NCI-H1930 (cell line): ENCODE measurements around the gene HOXC11.

Experiments used
- DNase-seq, 2 experiments: peaks; one replicate each; lab custom pipeline; 2025; lab: John Stamatoyannopoulos, UW

Gene HOXC11

GRCh38 chr12:53985994-53986685 is 13.2 kb downstream of the HOXC11 start:
- DNase-seq, result no peak

- no peak for DNase-seq
Observed at GRCh38 chr12:53986686-53987483, 14.0 kb downstream of the HOXC11 start.

GRCh38 chr12:53987787-53988230 is 14.9 kb downstream of the HOXC11 start:
- no peak for DNase-seq

- no peak for DNase-seq
Observed at GRCh38 chr12:53988541-53989226, 15.8 kb downstream of the HOXC11 start.

GRCh38 chr12:53989227-53990113 is 16.5 kb downstream of the HOXC11 start:
- DNase-seq, result peak in 1 of 2 experiments; percentile 18

DNA sequence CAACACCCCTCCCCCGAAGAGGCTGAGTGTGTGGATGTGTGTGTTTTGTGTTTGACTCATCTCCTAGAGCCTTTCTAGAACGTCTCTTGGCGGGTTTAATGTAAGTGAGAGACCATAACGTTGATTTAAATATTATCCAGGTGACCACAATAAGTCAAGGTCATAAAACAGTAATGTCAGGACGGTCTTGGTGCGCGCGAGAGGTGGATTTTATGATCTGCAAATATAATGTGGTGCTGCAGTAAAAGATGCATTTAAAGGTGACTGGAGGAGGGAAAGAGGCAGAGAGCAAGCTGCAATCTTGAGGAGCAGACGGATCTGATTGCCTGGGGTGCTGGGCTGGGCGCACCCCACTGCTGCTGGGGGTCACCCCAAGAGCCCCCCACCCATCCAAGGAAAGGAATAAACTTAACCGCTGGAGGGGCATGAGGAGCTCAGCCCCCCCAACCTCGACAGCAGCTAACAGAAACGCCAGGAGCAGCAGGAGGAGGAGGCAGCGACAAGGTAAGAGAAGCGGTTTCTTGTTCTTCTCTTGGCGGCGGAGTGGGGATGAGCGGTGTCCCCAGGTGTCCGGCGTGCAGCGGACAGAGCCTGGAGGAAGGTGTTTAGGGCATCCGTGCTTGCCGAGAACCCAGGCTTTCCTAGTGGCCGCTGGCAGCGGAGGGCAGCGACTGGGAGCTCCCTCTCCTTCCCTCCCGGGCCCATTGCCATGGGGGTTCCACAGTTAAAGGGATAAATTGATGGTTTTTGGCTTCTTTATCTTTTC is 17.6 kb downstream of the HOXC11 start:
- DNase-seq, result no peak

GRCh38 chr12:53991077-53991460 is 18.1 kb downstream of the HOXC11 start:
- DNase-seq, result no peak

DNA sequence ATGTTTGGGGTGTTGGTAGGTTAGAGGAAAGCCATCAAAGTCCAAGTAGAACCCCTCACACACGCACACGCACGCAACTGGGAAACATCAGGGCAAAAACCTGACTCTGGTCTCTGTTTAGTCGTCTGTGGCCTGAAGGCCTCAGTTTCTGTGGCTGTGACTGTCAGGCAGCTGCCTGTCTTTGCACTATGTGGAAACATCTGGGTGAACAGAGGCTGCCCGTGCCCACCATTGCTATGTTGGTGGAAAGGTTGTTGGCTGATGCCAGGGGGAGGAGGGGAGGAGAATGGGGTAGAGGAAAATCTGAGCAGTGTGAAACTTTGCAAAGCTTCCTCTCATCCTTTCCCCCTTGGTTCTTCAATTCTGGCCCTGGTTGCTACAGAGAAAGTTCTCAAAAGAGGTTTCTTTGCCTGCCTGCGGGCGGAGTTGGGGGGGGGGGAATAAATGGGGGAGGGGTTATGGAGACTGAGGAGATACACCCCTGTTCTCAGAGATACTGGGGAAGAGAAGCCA is 19.5 kb downstream of the HOXC11 start:
- DNase-seq, result no peak

GRCh38 chr12:53993162-53994008 is 20.5 kb downstream of the HOXC11 start:
- DNase-seq, result no peak

DNA sequence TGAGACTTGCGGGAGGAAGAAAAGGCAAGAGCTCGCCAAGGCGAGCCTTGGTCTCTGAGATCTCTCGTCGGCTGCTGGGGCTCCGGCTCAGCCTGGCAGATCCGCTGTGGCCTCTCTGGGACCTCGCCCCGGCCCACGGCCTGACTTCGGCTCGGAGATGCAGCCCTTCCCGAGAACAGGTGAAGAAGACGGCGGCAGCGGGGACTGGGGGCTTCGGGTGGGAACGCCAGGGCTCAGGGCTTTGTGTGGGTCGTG is 21.0 kb downstream of the HOXC11 start:
- no peak for DNase-seq

DNA sequence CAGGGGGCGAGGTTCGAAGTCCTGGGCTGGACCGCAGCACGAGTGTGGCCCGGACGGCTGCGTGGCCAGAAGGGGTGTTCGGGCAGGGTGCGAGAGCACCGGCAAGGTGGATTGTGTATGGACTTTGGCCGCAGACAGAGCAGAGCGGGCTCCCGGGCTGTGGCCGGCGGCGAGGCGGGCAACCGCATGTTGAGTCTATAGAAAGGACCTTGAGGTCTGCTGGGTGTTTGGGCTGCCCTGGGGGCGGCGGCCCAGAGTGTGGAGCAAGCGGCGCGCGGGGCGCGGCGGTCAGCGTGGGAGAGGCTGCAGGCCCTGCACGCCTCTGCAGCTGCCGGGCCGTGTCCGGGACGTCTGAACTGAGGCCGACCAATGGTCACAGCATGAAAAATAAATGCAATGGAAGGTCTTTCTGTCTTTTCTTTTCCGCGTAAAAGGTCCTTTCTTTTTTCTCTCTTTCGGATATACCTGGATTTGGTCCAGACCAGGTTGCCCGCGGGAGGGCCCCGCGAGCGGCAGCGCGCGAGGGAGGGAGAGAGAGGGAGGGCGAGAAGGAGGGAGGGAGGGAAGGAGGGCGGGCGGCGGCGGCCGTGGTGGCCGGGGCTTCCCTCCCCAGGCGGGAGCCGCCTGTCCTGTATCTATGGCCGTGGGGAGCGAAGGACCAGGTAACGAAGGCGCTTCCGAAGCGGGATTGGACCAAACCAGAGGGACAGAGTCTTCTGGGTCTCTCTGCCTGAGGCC is 21.5 kb downstream of the HOXC11 start:
- no peak for DNase-seq

- DNase-seq, result no peak
Observed at GRCh38 chr12:53995002-53995377, 22.1 kb downstream of the HOXC11 start.

- no peak for DNase-seq
Observed at GRCh38 chr12:53995378-53996239, 22.7 kb downstream of the HOXC11 start.

GRCh38 chr12:53996240-53997203 is 23.6 kb downstream of the HOXC11 start:
- DNase-seq, result no peak

GRCh38 chr12:53997204-53998109 is 24.5 kb downstream of the HOXC11 start:
- no peak for DNase-seq
